Neural cell (in vitro differentiated cells): ENCODE data around the gene ELMO1. TPM values are rescaled to one million over a fixed set of nuclear protein-coding genes. Genes with fewer than 3 reads are reported as not detected.
A peak's percentile ranks its signal among the peaks of the same experiment; 100 is the strongest.

Source experiments
- H2AFZ ChIP-seq: fragments of 200-600, 300-800 bp; sonication (generic), shearing (Covaris generic); 2 replicates; pipeline ENCODE4 v1.6.0; 2014; ENCODE audit warnings: low read depth, mild to moderate bottlenecking, antibody characterized with exemption, low read length, moderate library complexity
- H3F3A ChIP-seq: fragments of 200-600 bp; shearing (Covaris generic); 2 replicates; pipeline ENCODE4 v1.6.1; 2016; ENCODE audit warnings: mild to moderate bottlenecking, moderate library complexity, mixed read lengths, antibody characterized with exemption, low read length; ENCODE audit not compliant: insufficient read depth, poor library complexity, severe bottlenecking
- H3K27ac ChIP-seq: fragments of 200-600, 300-800 bp; sonication (generic), shearing (Covaris generic); 2 replicates; pipeline ENCODE4 v1.5.1; 2014; ENCODE audit warnings: mild to moderate bottlenecking, low read length, moderate library complexity
- H3K27me3 ChIP-seq: fragments of 300-800, 200-600 bp; sonication (generic), shearing (Covaris generic); 2 replicates; pipeline ENCODE4 v1.6.0; 2014; ENCODE audit warnings: mild to moderate bottlenecking, low read depth, low read length, moderate library complexity; ENCODE audit not compliant: insufficient read depth
- H3K36me3 ChIP-seq: fragments of 300-800, 200-600 bp; sonication (generic), shearing (Covaris generic); 2 replicates; pipeline ENCODE4 v1.5.1; 2014; ENCODE audit warnings: mild to moderate bottlenecking, antibody characterized with exemption, low read length, moderate library complexity; ENCODE audit not compliant: insufficient read depth
- H3K4me2 ChIP-seq: fragments of 300-800, 200-600 bp; sonication (generic), shearing (Covaris generic); 2 replicates; pipeline ENCODE4 v1.6.0; 2014; ENCODE audit warnings: mild to moderate bottlenecking, low read length
- H3K4me3 ChIP-seq: fragments of 300-800, 200-600 bp; sonication (generic), shearing (Covaris generic); 2 replicates; pipeline ENCODE4 v1.5.1; 2014; ENCODE audit warnings: mild to moderate bottlenecking, low read length, moderate library complexity
- H3K79me2 ChIP-seq: fragments of 200-600 bp; shearing (Covaris generic); replicated peaks from 2 replicates; pipeline ENCODE4 v1.6.0; 2014; ENCODE audit warnings: mild to moderate bottlenecking, low read length, moderate library complexity; ENCODE audit not compliant: insufficient read depth
- H3K9ac ChIP-seq: fragments of 300-800, 200-600 bp; sonication (generic), shearing (Covaris generic); 2 replicates; pipeline ENCODE4 v1.6.1; 2016; ENCODE audit warnings: mild to moderate bottlenecking, low read length, mixed read lengths
- H3K9me2 ChIP-seq: fragments of 200-600 bp; shearing (Covaris generic); 2 replicates; pipeline ENCODE4 v1.6.1; 2016; ENCODE audit warnings: mild to moderate bottlenecking, low read length, mixed read lengths; ENCODE audit not compliant: insufficient read depth
- H3K9me3 ChIP-seq: fragments of 200-600, 300-800 bp; sonication (generic), shearing (Covaris generic); 2 replicates; pipeline ENCODE4 v1.6.1; 2016; ENCODE audit warnings: mild to moderate bottlenecking, mixed run types, low read length, moderate library complexity, mixed read lengths
- H4K20me1 ChIP-seq: fragments of 200-600 bp; shearing (Covaris generic); 2 replicates; pipeline ENCODE4 v1.6.1; 2016; ENCODE audit warnings: mild to moderate bottlenecking, mixed run types; ENCODE audit not compliant: insufficient read depth
- CTCF ChIP-seq: fragments of 450-650 bp; IDR thresholded peaks from 2 replicates; pipeline ENCODE4 v1.5.1; 2014; ENCODE audit warnings: antibody characterized with exemption, mild to moderate bottlenecking, moderate library complexity; ENCODE audit not compliant: poor library complexity, severe bottlenecking
- EP300 ChIP-seq: fragments of 450-650 bp; conservative IDR thresholded peaks from 2 replicates; pipeline ENCODE4 v1.6.1; 2014; ENCODE audit warnings: antibody characterized with exemption, mild to moderate bottlenecking, moderate library complexity; ENCODE audit not compliant: poor library complexity, severe bottlenecking
- EZH2 ChIP-seq: fragments of 200-600, 300-800 bp; shearing (Covaris generic), sonication (generic); IDR thresholded peaks from 2 replicates; pipeline ENCODE4 v1.6.1; 2014; ENCODE audit warnings: antibody characterized with exemption, low read length, borderline replicate concordance, mild to moderate bottlenecking; ENCODE audit not compliant: insufficient read depth, poor library complexity, severe bottlenecking
- MXI1 ChIP-seq: fragments of 450-650 bp; conservative IDR thresholded peaks from 2 replicates; pipeline ENCODE4 v1.6.1; 2014; ENCODE audit warnings: antibody characterized with exemption, mild to moderate bottlenecking; ENCODE audit not compliant: poor library complexity, severe bottlenecking
- POLR2AphosphoS5 ChIP-seq: IDR thresholded peaks from 2 replicates; pipeline ENCODE4 v1.6.1; 2012
- RAD21 ChIP-seq: fragments of 450-650 bp; conservative IDR thresholded peaks from 2 replicates; pipeline ENCODE4 v1.6.1; 2014; ENCODE audit warnings: antibody characterized with exemption, mild to moderate bottlenecking, moderate library complexity
- REST ChIP-seq: IDR thresholded peaks from 2 replicates; pipeline ENCODE4 v1.6.1; 2012; ENCODE audit warnings: borderline replicate concordance
- SMC3 ChIP-seq: fragments of 450-650 bp; conservative IDR thresholded peaks from 2 replicates; pipeline ENCODE4 v1.6.1; 2014; ENCODE audit warnings: antibody characterized with exemption, mild to moderate bottlenecking, moderate library complexity; ENCODE audit not compliant: poor library complexity
- TAF1 ChIP-seq: IDR thresholded peaks from 2 replicates; pipeline ENCODE4 v1.6.1; 2012; ENCODE audit warnings: low read depth
- polyA plus RNA-seq: library from polyadenylated mRNA; depleted of rRNA; stranded (reverse); fragments of >200 nt; gene quantifications from 2 replicates; pipeline ENCODE4 v1.2.3, GENCODE V29; 2014

ELMO1 gene
- polyA plus RNA-seq, 1 donor from 2014 or later: 12.2 TPM

GRCh38 chr7:37429435-37429791 is 19.3 kb downstream of the ELMO1 start:
- Histone ChIP-seq H2AFZ (no peak overlapping the region), H3K27ac (no peak overlapping the region), H3K9me3 (no peaks in the 10 kb centered on the region), H3K4me3 (no peak overlapping the region), H3K27me3 (no peaks in the 10 kb centered on the region), H3F3A (peaks cover 11% of the 10 kb centered on the region), H3K9ac (no peak overlapping the region), H4K20me1 (no peaks in the 10 kb centered on the region), H3K79me2 (no peaks in the 10 kb centered on the region), H3K36me3 (no peaks in the 10 kb centered on the region), H3K4me2 (no peak overlapping the region), H3K9me2 (no peaks in the 10 kb centered on the region)
- TF ChIP-seq EZH2 (no peak), EP300 (no peak), POLR2AphosphoS5 (no peak), CTCF (no peak), SMC3 (no peak)

GRCh38 chr7:37428681-37429434 is 19.8 kb downstream of the ELMO1 start:
- no peak overlapping the region for H2AFZ ChIP-seq
- H3K4me2 ChIP-seq: no peak overlapping the region
- H3K27me3 ChIP-seq: no peaks in the 10 kb centered on the region
- H3K4me3 ChIP-seq: no peak overlapping the region
- H3K9me2 ChIP-seq: no peaks in the 10 kb centered on the region
- no peaks in the 10 kb centered on the region for H3K36me3 ChIP-seq
- no peak overlapping the region for H3K9ac ChIP-seq
- H3F3A ChIP-seq: peaks cover 11% of the 10 kb centered on the region
- H3K27ac ChIP-seq: peak overlapping the region; percentile 79
- no peaks in the 10 kb centered on the region for H3K9me3 ChIP-seq
- H4K20me1 ChIP-seq: no peaks in the 10 kb centered on the region
- no peak for TF ChIP-seq EP300
- no peak for TF ChIP-seq MXI1
- TF ChIP-seq SMC3: no peak
- TF ChIP-seq POLR2AphosphoS5: no peak
- TF ChIP-seq RAD21: no peak
- no peak for TF ChIP-seq REST
- TF ChIP-seq EZH2: no peak
- TF ChIP-seq CTCF: no peak
- TF ChIP-seq TAF1: no peak
- no peaks in the 10 kb centered on the region for H3K79me2 ChIP-seq
